Smooth muscle cell (in vitro differentiated cells): ENCODE results near the gene BANP. TPM values are rescaled to one million over a fixed set of nuclear protein-coding genes. Genes with fewer than 3 reads are reported as not detected.

Source experiments
- DNase-seq: peaks from one replicate; lab custom pipeline; 2025; ENCODE audit not compliant: unreplicated experiment; lab: John Stamatoyannopoulos, UW
- H2AFZ ChIP-seq: fragments of 200-600 bp; sonication (generic); 2 replicates; pipeline ENCODE4 v1.6.0; 2016; ENCODE audit warnings: antibody characterized with exemption, low read depth, mild to moderate bottlenecking
- H3F3A ChIP-seq: fragments of 200-600 bp; sonication (generic); 2 replicates; pipeline ENCODE4 v1.6.0; 2017; ENCODE audit warnings: antibody characterized with exemption, low read depth
- H3K27ac ChIP-seq: fragments of 200-600 bp; sonication (generic); 2 replicates; pipeline ENCODE4 v1.5.1; 2016; ENCODE audit warnings: low read depth, mild to moderate bottlenecking
- H3K27me3 ChIP-seq: fragments of 200-600 bp; sonication (generic); 2 replicates; pipeline ENCODE4 v1.6.1; 2016; ENCODE audit warnings: low read depth, mild to moderate bottlenecking
- H3K36me3 ChIP-seq: fragments of 200-600 bp; sonication (generic); 2 replicates; pipeline ENCODE4 v1.5.1; 2016; ENCODE audit warnings: low read depth
- H3K4me1 ChIP-seq: fragments of 200-600 bp; sonication (generic); 2 replicates; pipeline ENCODE4 v1.5.1; 2016; ENCODE audit warnings: low read depth
- H3K4me2 ChIP-seq: fragments of 200-600 bp; sonication (generic); 2 replicates; pipeline ENCODE4 v1.6.0; 2016; ENCODE audit warnings: mild to moderate bottlenecking
- H3K4me3 ChIP-seq: fragments of 200-600 bp; sonication (generic); 2 replicates; pipeline ENCODE4 v1.5.1; 2016; ENCODE audit warnings: mild to moderate bottlenecking
- H3K79me2 ChIP-seq: fragments of 200-600 bp; sonication (generic); 2 replicates; pipeline ENCODE4 v1.6.0; 2016; ENCODE audit warnings: low read depth, mild to moderate bottlenecking
- H3K9ac ChIP-seq: fragments of 200-600 bp; sonication (generic); 2 replicates; pipeline ENCODE4 v1.6.0; 2016; ENCODE audit warnings: low read depth
- H3K9me3 ChIP-seq: fragments of 200-600 bp; sonication (generic); replicated peaks from 2 replicates; pipeline ENCODE4 v1.5.1; 2016; ENCODE audit warnings: low read depth
- H4K20me1 ChIP-seq: fragments of 200-600 bp; sonication (generic); 2 replicates; pipeline ENCODE4 v1.6.0; 2016; ENCODE audit warnings: low read depth
- WGBS: methylation state at CpG from one replicate; pipeline ENCODE4 v1.1.7; 2016; ENCODE audit warnings: low lambda C conversion rate; 5-methylcytosine and 5-hydroxymethylcytosine counted together
- polyA plus RNA-seq: library from polyadenylated mRNA; unstranded; fragments of >200 nt; fragmentation: Nextera tagmentation; extraction: Ambion mirVana; gene quantifications from 2 replicates; pipeline ENCODE4 v1.2.1, GENCODE V29; 2016
- total RNA-seq: library from RNA; depleted of rRNA; stranded (reverse); fragments of >200 nt; gene quantifications from 2 replicates; pipeline ENCODE4 v1.2.3, GENCODE V29; 2014
- TF ChIP-seq, protein P1 (sequence below): fragments of 200-600 bp; sonication (generic); IDR thresholded peaks from 2 replicates; pipeline ENCODE4 v1.5.1; 2017; ENCODE audit warnings: borderline replicate concordance, mild to moderate bottlenecking, antibody characterized with exemption; ENCODE audit not compliant: insufficient read depth, poor library complexity, severe bottlenecking

The BANP gene
- total and polyA plus RNA-seq, 2 experiments from 2014 or later = 11.5 to 19.5 TPM

DNA sequence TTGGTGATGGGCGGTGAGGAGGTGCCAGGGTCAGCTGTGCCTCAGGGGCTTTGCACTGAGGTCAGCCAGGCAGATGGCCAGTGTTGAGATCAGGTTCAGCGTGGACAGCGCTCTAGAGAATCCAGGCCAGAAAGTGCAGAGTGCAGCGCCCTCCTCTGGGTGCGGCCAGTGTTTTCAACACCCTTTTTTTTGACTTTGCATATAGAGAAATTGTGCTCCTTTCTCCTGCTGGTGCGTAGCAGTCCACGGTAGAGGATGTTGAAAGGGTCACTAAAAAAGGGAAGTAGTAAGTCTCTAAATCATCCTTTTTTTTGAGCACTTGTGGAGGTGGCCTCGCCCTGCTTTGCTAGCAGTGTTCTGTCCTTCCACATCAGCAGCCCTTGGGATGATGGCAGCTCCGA lies 53.9 kb downstream of the BANP start:
- Histone ChIP-seq H2AFZ (no peak overlapping the region), H3K9ac (no peak overlapping the region), H3K79me2 (peaks cover 3% of the 10 kb centered on the region), H3K4me3 (no peak overlapping the region), H3F3A (no peaks in the 10 kb centered on the region), H4K20me1 (peaks cover 53% of the 10 kb centered on the region), H3K9me3 (no peaks in the 10 kb centered on the region), H3K27ac (no peak overlapping the region), H3K4me1 (peaks cover 7% of the 10 kb centered on the region), H3K27me3 (no peaks in the 10 kb centered on the region), H3K4me2 (no peak overlapping the region), H3K36me3 (peaks cover 4% of the 10 kb centered on the region)
- WGBS = 86% methylated on average over 9 of the region's 9 CpGs
- TF ChIP-seq, protein P1, sequence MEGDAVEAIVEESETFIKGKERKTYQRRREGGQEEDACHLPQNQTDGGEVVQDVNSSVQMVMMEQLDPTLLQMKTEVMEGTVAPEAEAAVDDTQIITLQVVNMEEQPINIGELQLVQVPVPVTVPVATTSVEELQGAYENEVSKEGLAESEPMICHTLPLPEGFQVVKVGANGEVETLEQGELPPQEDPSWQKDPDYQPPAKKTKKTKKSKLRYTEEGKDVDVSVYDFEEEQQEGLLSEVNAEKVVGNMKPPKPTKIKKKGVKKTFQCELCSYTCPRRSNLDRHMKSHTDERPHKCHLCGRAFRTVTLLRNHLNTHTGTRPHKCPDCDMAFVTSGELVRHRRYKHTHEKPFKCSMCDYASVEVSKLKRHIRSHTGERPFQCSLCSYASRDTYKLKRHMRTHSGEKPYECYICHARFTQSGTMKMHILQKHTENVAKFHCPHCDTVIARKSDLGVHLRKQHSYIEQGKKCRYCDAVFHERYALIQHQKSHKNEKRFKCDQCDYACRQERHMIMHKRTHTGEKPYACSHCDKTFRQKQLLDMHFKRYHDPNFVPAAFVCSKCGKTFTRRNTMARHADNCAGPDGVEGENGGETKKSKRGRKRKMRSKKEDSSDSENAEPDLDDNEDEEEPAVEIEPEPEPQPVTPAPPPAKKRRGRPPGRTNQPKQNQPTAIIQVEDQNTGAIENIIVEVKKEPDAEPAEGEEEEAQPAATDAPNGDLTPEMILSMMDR = peak; percentile 23
- DNase-seq = no peak

DNA sequence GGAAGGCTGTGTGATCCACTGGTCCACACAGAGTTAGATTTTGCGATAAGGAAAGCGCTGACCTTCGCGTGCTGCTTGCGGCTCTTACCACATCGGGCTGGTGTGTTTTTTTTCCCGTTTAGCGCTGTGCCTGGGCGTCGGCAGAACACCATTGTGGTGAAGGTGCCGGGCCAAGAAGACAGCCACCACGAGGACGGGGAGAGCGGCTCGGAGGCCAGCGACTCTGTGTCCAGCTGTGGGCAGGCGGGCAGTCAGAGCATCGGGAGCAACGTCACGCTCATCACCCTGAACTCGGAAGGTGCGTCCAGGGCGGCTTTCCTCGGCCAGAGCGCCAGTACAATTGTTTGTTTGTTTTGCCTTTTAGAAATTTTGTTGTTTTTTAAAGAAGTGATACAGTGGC lies 54.7 kb downstream of the BANP start:
- no peaks in the 10 kb centered on the region for H3K9me3 ChIP-seq
- H3K79me2 ChIP-seq = peaks cover 3% of the 10 kb centered on the region
- H3K27me3 ChIP-seq = no peaks in the 10 kb centered on the region
- H3K4me3 ChIP-seq = no peak overlapping the region
- H3K27ac ChIP-seq = no peak overlapping the region
- H3K4me2 ChIP-seq = no peak overlapping the region
- peaks cover 58% of the 10 kb centered on the region for H4K20me1 ChIP-seq
- no peak overlapping the region for H3K9ac ChIP-seq
- 97% methylated on average over 25 of the region's 25 CpGs for WGBS
- TF ChIP-seq, protein P1 = no peak
- H3K36me3 ChIP-seq = peaks cover 4% of the 10 kb centered on the region
- peaks cover 7% of the 10 kb centered on the region for H3K4me1 ChIP-seq
- H3F3A ChIP-seq = no peaks in the 10 kb centered on the region
- DNase-seq = no peak
- H2AFZ ChIP-seq = no peak overlapping the region

DNA sequence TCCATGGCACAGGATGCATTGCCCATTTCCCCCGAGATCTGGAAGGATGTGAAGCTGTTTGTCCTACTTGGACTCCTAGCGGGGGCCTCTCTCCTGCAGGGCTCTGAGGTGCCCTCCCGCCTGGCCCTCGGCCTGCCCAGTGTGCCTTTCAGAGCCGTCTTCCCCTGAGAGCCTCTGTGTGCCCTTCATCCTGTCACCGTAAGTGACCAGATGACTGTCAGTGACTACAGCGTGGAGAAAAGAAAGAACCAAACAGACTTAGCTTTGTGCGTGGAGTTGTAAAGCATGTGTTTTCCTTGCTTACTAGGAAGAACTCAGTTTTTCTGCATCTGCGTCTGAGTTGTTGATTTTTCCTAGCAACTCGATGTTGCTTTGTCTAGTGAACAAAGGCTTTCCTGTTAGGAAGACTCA lies 56.1 kb downstream of the BANP start:
- peaks cover 4% of the 10 kb centered on the region for H3K36me3 ChIP-seq
- H3K27me3 ChIP-seq = no peaks in the 10 kb centered on the region
- no peak overlapping the region for H3K27ac ChIP-seq
- no peak overlapping the region for H2AFZ ChIP-seq
- 96% methylated on average over 10 of the region's 10 CpGs for WGBS
- H3K4me2 ChIP-seq = no peak overlapping the region
- H3K9me3 ChIP-seq = no peaks in the 10 kb centered on the region
- H3K79me2 ChIP-seq = no peaks in the 10 kb centered on the region
- peaks cover 48% of the 10 kb centered on the region for H4K20me1 ChIP-seq
- no peaks in the 10 kb centered on the region for H3F3A ChIP-seq
- H3K4me3 ChIP-seq = no peak overlapping the region
- H3K4me1 ChIP-seq = peaks cover 7% of the 10 kb centered on the region
- no peak overlapping the region for H3K9ac ChIP-seq
- TF ChIP-seq, protein P1 = no peak
- no peak for DNase-seq

DNA sequence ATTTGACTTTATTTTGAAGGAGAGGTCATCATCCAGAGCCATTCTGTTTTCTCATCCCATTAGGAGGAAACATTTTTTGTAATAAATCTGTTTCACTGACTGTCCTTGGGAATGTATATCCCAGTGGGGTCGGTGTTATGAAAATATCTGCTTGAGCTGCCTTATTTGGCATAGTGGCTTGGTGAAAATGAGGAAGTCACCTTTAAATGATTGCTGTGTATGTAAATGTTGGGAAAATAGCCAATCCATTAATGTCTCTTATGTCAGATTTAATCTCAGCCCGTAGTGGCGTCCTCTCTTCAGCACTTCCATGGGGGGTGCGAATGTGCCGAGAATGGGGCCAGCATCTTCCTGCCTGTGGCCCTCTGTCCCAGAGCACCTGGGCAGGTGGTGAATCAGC lies 57.6 kb downstream of the BANP start:
- no peak overlapping the region for H3K4me3 ChIP-seq
- H3K9ac ChIP-seq = no peak overlapping the region
- peaks cover 4% of the 10 kb centered on the region for H3F3A ChIP-seq
- no peak overlapping the region for H3K27ac ChIP-seq
- DNase-seq = no peak
- H3K36me3 ChIP-seq = peaks cover 4% of the 10 kb centered on the region
- no peaks in the 10 kb centered on the region for H3K79me2 ChIP-seq
- H3K4me1 ChIP-seq = peaks cover 7% of the 10 kb centered on the region
- no peaks in the 10 kb centered on the region for H3K9me3 ChIP-seq
- 94% methylated on average over 5 of the region's 5 CpGs for WGBS
- no peak overlapping the region for H3K4me2 ChIP-seq
- TF ChIP-seq, protein P1 = no peak
- H4K20me1 ChIP-seq = peaks cover 48% of the 10 kb centered on the region
- H3K27me3 ChIP-seq = no peaks in the 10 kb centered on the region
- H2AFZ ChIP-seq = no peak overlapping the region
